Epithelial cell of proximal tubule (primary cell): ENCODE measurements around the gene AMY1C. TPM values are rescaled to one million over a fixed set of nuclear protein-coding genes. Genes with fewer than 3 reads are reported as not detected.
"Not testable (repeated sequence)": the region's sequence is repeated elsewhere in the genome, so short reads cannot be mapped to it uniquely, and the experiment has no call there.

Experiments
- DNase-seq: peaks from one replicate; pipeline ENCODE4 v3.0.0-alpha.2; 2011; ENCODE audit warnings: low read depth
- H3K4me3 ChIP-seq: 2 replicates; pipeline ENCODE4 v1.5.1; 2011; ENCODE audit warnings: low read depth, mild to moderate bottlenecking, low read length
- total RNA-seq: library from RNA; depleted of rRNA; stranded (reverse); fragments of >200 nt; gene quantifications from 2 replicates; pipeline ENCODE4 v1.2.3, GENCODE V29; 2015
- TF ChIP-seq, protein P1 (sequence below): conservative IDR thresholded peaks from 2 replicates; pipeline ENCODE4 v1.5.1; 2012; ENCODE audit warnings: low read depth, mild to moderate bottlenecking, low read length

AMY1C gene
- total RNA-seq = not detected in 2 replicates

DNA sequence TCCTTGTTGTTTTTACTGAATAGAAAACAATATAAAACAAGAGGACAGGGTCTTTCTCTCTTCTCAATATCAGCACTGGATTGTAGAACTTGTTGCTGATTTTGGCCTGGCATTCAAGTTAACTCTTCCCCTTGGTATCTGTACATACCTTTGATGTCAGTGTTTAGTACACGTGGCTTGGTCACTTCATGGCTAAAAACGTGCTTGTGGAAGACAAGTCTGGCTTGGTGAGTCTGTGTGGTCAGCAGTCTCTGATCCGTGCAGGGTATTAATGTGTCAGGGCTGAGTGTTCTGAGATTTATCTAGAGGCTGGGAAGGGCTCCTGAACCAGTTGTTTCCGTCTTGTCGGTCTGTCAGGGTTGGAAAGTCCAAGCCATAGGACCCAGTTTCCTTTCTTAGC lies at the start of gene AMY1C:
TSS of gene AMY1C (plus strand) at position 301 of the 400 bp plus-strand sequence. CDS start 572 bp downstream, outside the sequence.
- DNase-seq, H3K4me3 ChIP-seq: not testable (repeated sequence)

DNA sequence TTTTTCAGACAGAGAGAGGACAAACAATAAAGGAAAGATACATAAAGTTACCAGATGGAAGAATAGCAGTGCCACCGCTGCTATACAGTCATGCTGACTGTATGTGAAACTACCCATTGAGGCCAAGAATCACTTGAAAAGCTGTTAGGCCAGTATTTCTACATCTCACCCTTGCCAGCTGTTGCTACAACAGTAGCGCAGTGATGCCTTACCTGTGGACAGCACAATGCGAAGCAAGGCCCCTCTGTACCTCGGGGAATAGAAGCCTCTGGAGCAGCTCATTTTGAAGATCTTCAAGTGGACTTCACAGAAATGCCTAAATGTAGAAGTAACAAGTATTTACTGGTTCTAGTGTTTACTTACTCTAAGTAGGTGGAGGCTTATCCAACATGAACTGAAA lies 49.0 kb upstream of the AMY1C start:
- not testable (repeated sequence) for H3K4me3 ChIP-seq, DNase-seq

DNA sequence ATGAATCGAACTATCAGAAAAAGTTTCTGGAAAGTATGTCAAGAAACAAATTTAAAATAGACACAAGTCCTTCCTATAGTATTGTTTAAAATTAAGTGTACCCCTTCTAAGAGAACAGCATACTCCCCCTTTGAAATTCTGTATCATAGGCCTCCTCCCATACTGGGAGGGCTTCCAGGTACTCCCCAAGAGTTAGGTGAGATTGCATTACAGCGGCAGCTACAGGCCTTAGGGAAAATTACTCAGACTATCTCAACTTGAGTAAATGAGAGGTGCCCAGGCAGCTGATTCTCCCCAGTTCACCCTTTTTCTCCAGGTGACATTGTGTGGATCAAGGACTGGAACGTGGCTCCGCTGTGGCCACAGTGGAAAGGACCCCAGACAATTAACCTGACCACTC lies 48.4 kb upstream of the AMY1C start:
- not testable (repeated sequence) for DNase-seq, H3K4me3 ChIP-seq

DNA sequence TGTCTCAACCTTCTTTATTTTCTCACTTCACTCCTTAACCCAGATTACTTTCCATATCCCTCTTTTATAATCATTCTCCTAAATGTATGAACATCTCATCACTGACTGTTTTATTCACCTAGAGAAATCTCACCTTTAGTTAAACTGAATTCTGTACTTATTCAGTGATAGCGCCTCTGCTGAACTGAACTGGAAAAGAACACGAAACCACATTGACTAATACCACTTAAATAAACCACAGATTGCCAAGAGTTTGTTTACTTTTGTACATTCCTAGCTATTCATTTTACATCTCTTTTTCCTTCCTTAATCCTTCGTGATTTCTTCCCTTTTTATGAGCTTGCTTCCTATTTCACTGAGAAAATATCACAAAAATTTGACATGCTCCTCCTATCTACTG lies 42.0 kb upstream of the AMY1C start:
- not testable (repeated sequence) for H3K4me3 ChIP-seq, DNase-seq

DNA sequence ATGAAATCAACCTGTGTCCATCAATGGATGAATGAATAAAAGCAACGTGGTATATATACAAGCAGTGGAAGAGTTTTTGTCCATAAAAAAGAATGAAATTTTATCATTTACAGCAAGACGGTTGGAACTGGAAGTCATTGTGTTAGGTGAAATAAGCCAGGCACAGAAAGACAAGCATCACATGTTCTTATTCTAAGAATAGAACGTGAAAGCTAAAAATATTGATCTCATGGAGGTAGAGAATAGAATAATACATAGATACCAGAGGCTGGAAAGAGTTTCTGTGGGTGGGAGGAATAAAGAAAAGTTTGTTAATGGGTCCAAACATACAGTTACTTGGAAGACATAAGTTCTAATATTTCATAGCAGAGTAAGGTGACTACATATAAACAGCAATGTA lies 39.3 kb upstream of the AMY1C start:
- not testable (repeated sequence) for H3K4me3 ChIP-seq, DNase-seq

DNA sequence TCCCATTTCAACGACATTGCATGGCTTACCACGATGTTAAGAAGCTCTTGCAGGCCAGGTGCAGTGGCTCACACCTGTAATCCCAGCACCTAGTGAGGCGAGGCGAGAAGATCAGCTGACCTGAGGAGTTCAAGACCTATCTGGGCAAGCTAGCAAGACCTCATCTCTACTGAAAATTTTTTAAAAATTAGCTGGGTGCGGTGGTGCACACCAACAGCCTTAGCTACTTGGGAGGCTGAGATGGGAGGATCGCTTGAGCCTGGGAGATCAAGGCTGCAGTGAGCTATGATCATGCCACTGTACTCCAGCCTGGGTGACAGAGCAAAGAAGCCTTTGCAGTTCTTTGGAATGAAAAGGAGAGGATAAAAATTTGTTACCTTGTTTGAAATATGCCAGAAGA lies 32.3 kb upstream of the AMY1C start:
- DNase-seq, H3K4me3 ChIP-seq: not testable (repeated sequence)

DNA sequence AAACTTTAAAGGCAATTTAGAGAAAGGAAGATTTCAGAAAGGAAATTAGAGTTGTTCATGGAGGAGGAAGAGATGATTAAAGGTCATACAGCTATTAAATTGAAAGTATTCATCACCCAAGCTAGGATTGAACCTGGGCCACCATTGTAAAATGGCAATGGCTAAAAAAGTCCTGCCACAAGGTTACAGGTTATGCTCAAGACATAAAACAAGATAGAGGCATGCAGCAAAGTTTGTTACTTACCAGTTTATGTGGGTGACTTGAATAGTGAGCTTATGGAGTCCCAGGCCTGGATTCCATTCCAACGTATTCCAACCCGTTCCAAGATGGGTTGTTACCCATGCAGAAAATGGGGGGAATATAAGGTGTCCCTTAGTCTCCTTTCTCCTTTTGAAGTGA lies 28.2 kb upstream of the AMY1C start:
- H3K4me3 ChIP-seq, DNase-seq: not testable (repeated sequence)

DNA sequence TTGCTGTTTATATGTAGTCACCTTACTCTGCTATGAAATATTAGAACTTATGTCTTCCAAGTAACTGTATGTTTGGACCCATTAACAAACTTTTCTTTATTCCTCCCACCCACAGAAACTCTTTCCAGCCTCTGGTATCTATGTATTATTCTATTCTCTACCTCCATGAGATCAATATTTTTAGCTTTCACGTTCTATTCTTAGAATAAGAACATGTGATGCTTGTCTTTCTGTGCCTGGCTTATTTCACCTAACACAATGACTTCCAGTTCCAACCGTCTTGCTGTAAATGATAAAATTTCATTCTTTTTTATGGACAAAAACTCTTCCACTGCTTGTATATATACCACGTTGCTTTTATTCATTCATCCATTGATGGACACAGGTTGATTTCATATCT lies 14.4 kb upstream of the AMY1C start:
- not testable (repeated sequence) for DNase-seq

DNA sequence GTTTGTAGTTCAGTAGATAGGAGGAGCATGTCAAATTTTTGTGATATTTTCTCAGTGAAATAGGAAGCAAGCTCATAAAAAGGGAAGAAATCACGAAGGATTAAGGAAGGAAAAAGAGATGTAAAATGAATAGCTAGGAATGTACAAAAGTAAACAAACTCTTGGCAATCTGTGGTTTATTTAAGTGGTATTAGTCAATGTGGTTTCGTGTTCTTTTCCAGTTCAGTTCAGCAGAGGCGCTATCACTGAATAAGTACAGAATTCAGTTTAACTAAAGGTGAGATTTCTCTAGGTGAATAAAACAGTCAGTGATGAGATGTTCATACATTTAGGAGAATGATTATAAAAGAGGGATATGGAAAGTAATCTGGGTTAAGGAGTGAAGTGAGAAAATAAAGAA lies 11.7 kb upstream of the AMY1C start:
- not testable (repeated sequence) for DNase-seq, H3K4me3 ChIP-seq

More for the DNA sequence above, 14.4 kb upstream of the AMY1C start:
- not testable (repeated sequence) for H3K4me3 ChIP-seq

DNA sequence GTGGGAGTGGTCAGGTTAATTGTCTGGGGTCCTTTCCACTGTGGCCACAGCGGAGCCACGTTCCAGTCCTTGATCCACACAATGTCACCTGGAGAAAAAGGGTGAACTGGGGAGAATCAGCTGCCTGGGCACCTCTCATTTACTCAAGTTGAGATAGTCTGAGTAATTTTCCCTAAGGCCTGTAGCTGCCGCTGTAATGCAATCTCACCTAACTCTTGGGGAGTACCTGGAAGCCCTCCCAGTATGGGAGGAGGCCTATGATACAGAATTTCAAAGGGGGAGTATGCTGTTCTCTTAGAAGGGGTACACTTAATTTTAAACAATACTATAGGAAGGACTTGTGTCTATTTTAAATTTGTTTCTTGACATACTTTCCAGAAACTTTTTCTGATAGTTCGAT lies 5.2 kb upstream of the AMY1C start:
- DNase-seq = not testable (repeated sequence)

DNA sequence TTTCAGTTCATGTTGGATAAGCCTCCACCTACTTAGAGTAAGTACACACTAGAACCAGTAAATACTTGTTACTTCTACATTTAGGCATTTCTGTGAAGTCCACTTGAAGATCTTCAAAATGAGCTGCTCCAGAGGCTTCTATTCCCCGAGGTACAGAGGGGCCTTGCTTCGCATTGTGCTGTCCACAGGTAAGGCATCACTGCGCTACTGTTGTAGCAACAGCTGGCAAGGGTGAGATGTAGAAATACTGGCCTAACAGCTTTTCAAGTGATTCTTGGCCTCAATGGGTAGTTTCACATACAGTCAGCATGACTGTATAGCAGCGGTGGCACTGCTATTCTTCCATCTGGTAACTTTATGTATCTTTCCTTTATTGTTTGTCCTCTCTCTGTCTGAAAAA lies 4.7 kb upstream of the AMY1C start:
- not testable (repeated sequence) for H3K4me3 ChIP-seq, DNase-seq

More for the DNA sequence above, 5.2 kb upstream of the AMY1C start:
- not testable (repeated sequence) for H3K4me3 ChIP-seq

DNA sequence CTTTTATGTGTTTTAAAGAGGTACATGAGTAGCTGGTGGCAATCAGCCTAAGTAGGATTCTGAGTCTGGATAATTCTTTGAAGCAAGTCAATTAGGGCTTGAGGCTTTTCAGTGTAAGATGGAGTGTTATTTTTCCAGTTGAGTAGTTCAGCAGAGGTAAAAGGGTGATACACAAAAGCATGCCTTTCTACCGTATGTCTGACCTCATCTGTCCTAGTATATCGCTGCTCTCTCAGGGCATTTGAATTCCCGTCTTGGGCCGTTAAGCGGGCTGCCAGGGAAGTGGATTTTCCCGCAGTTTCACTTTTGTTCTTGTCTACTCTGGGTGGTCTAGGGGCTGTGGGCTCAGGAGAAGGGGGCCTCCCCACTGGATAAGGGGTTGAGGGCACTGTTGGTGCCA lies 1.4 kb upstream of the AMY1C start:
- not testable (repeated sequence) for DNase-seq, H3K4me3 ChIP-seq

DNA sequence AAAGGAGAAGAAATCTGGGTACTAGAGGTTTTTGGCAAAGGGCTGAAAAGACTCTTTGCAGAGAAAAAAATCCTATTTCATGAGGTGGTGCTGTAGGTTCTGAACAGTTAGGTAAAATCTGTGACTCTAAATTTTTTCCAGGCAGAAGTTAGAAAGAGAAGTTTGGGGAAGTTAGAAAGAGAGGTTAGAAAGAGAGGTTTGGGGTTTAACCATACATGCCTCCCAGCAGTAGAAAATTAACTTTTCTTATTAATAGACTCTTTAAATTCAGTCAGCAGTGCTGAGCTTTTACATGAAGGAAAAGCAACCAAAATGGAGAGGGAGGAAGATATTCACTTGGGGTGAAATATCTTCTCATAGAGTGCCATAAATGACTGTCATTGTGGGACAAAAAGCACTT lies 12.2 kb downstream of the AMY1C start:
- H3K4me3 ChIP-seq = no peak overlapping the region
- TF ChIP-seq, protein P1, sequence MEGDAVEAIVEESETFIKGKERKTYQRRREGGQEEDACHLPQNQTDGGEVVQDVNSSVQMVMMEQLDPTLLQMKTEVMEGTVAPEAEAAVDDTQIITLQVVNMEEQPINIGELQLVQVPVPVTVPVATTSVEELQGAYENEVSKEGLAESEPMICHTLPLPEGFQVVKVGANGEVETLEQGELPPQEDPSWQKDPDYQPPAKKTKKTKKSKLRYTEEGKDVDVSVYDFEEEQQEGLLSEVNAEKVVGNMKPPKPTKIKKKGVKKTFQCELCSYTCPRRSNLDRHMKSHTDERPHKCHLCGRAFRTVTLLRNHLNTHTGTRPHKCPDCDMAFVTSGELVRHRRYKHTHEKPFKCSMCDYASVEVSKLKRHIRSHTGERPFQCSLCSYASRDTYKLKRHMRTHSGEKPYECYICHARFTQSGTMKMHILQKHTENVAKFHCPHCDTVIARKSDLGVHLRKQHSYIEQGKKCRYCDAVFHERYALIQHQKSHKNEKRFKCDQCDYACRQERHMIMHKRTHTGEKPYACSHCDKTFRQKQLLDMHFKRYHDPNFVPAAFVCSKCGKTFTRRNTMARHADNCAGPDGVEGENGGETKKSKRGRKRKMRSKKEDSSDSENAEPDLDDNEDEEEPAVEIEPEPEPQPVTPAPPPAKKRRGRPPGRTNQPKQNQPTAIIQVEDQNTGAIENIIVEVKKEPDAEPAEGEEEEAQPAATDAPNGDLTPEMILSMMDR = no peak
- no peak for DNase-seq

DNA sequence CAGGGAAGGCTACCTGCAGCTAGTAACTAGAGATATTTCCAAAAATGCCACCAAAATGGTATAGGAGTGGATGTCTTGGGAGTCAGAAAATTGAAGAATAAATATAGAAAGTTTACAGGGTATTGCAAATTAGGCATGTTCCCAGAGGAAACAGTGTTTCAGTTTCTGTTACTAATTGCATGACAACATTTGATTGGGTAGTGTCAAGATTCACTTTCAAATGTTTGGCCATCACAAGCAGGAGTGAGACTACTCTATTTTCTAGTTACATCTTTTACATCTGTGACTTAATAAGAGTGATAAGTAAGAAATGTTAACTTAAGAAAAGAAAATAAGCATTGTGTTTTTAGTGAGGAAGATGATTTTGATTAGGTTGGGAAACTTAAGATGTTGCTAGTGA lies 30.2 kb downstream of the AMY1C start:
- DNase-seq = no peak
- TF ChIP-seq, protein P1 = no peak
- no peak overlapping the region for H3K4me3 ChIP-seq
